GM12878 (cell line): ENCODE data around the gene ADAMTSL5. TPM values are rescaled to one million over a fixed set of nuclear protein-coding genes. Genes with fewer than 3 reads are reported as not detected.
"Not testable (repeated sequence)": the region's sequence is repeated elsewhere in the genome, so short reads cannot be mapped to it uniquely, and the experiment has no call there.

ENCODE experiments used
- ATAC-seq: fragments of 200-7000 bp; cut with Tn5 transposase; 3 replicates; pipeline ENCODE4 v1.9.1; 2020; ENCODE audit warnings: mild to moderate bottlenecking, moderate library complexity
- BruUV-seq: library from RNA; stranded (reverse); fragments of 400-500 nt; replicated peaks from 2 replicates; lab custom pipeline; 2021; lab: Mats Ljungman, UMichigan
- CTCF ChIA-PET: fragments of 300-600 bp; sonication (Branson Sonifier 250); formaldehyde crosslinking; extraction: SDS; loops from one replicate; lab custom pipeline; 2021; ENCODE audit warnings: inconsistent platforms; lab: Yijun Ruan, JAX
- POLR2A ChIA-PET: fragments of 350-600 bp; formaldehyde crosslinking; extraction: SDS; loops from one replicate; lab custom pipeline; 2021; ENCODE audit warnings: inconsistent platforms; lab: Charles Lee
- RAD21 ChIA-PET: fragments of 300-600 bp; sonication (Branson Sonifier 250); formaldehyde crosslinking; loops from one replicate; lab custom pipeline; 2023; ENCODE audit warnings: antibody characterized with exemption; ENCODE audit not compliant: unreplicated experiment; lab: Charles Lee
- SMC1A ChIA-PET: fragments of 300-600 bp; sonication (Branson Sonifier 250); formaldehyde crosslinking; loops from one replicate; lab custom pipeline; 2023; ENCODE audit not compliant: unreplicated experiment, uncharacterized antibody; lab: Charles Lee
- DNase-seq: peaks from one replicate; pipeline ENCODE4 v3.0.0-alpha.2; 2011; ENCODE audit warnings: low read depth, low spot score
- FAIRE-seq: peaks from 3 replicates; lab custom pipeline; 2011; peaks lifted over from hg19 to GRCh38; lab: Jason Lieb, UNC
- H2AFZ ChIP-seq: 2 replicates; pipeline ENCODE4 v1.6.0; 2011; ENCODE audit warnings: low read depth, low read length, control low read depth; ENCODE audit not compliant: control insufficient read depth
- H3K27ac ChIP-seq: 2 replicates; pipeline ENCODE4 v1.5.1; 2011; ENCODE audit warnings: control low read depth; ENCODE audit not compliant: control insufficient read depth, insufficient read depth
- H3K27me3 ChIP-seq, 2 experiments: replicated peaks in 1 of 2; 2 replicates each; pipeline versions ENCODE4 v1.6.0 to v1.6.1; 2011; ENCODE audit warnings: low read length in 1 of 2; ENCODE audit not compliant: control insufficient read depth in 2 of 2, insufficient read depth in 2 of 2
- H3K36me3 ChIP-seq, 2 experiments: 2 replicates each; pipeline ENCODE4 v1.5.1; 2011; ENCODE audit warnings: low read length in 1 of 2; ENCODE audit not compliant: control insufficient read depth in 2 of 2, insufficient read depth in 2 of 2
- H3K4me1 ChIP-seq: 2 replicates; pipeline ENCODE4 v1.6.1; 2011; ENCODE audit warnings: mild to moderate bottlenecking, low read length, moderate library complexity, mixed read lengths; ENCODE audit not compliant: control insufficient read depth, insufficient read depth
- H3K4me2 ChIP-seq: 2 replicates; pipeline ENCODE4 v1.6.0; 2011; ENCODE audit warnings: control low read depth; ENCODE audit not compliant: control insufficient read depth, insufficient read depth
- H3K4me3 ChIP-seq: fragments of 200-600 bp; sonication (generic); 2 replicates; pipeline ENCODE4 v1.5.1; 2016
- H3K79me2 ChIP-seq: 2 replicates; pipeline ENCODE4 v1.6.0; 2011; ENCODE audit warnings: low read length; ENCODE audit not compliant: control insufficient read depth, insufficient read depth
- H3K9ac ChIP-seq: 2 replicates; pipeline ENCODE4 v1.8.0; 2011; ENCODE audit warnings: low read length, control low read depth, mixed read lengths; ENCODE audit not compliant: control insufficient read depth, insufficient read depth
- H3K9me3 ChIP-seq: replicated peaks from 3 replicates; pipeline ENCODE4 v1.5.1; 2011; ENCODE audit warnings: mild to moderate bottlenecking, low read length; ENCODE audit not compliant: control insufficient read depth, insufficient read depth
- H4K20me1 ChIP-seq: 2 replicates; pipeline ENCODE4 v1.6.0; 2011; ENCODE audit not compliant: control insufficient read depth, insufficient read depth
- ASH2L ChIP-seq: fragments of 300-600, 200-600 bp; sonication (generic); IDR thresholded peaks from 2 replicates; pipeline ENCODE4 v1.6.1; 2017; ENCODE audit warnings: low read depth, mild to moderate bottlenecking, borderline replicate concordance
- CEBPB ChIP-seq, 2 experiments: fragments of 150-350 bp in 1 of 2; IDR thresholded peaks; 2 replicates each; pipeline ENCODE4 v1.6.1; 2012 to 2014; ENCODE audit warnings: low read depth in 2 of 2, low read length in 2 of 2, borderline replicate concordance in 1 of 2, inconsistent platforms in 1 of 2
- CHD1 ChIP-seq: IDR thresholded peaks from 2 replicates; pipeline ENCODE4 v1.6.1; 2012; ENCODE audit warnings: low read depth, low read length, improper control_type of control experiment
- KLF5 ChIP-seq: fragments of 450-650 bp; IDR thresholded peaks from 2 replicates; pipeline ENCODE4 v1.6.1; 2014; ENCODE audit warnings: mild to moderate bottlenecking; ENCODE audit not compliant: partially characterized antibody
- NFYA ChIP-seq: IDR thresholded peaks from 2 replicates; pipeline ENCODE4 v1.6.1; 2011; ENCODE audit warnings: low read depth, mild to moderate bottlenecking, low read length, improper control_type of control experiment, borderline replicate concordance
- PAX5 ChIP-seq: IDR thresholded peaks from 2 replicates; pipeline ENCODE4 v1.6.1; 2011; ENCODE audit warnings: low read depth, low read length, borderline replicate concordance
- RB1 ChIP-seq: fragments of 450-650 bp; formaldehyde crosslinking; IDR thresholded peaks from 2 replicates; pipeline ENCODE4 v1.6.1; 2017; ENCODE audit warnings: mild to moderate bottlenecking, borderline replicate concordance
- RCOR1 ChIP-seq: conservative IDR thresholded peaks from 2 replicates; pipeline ENCODE4 v1.6.1; 2012; ENCODE audit warnings: low read depth, low read length, improper control_type of control experiment
- SMARCA5 ChIP-seq: fragments of 450-650 bp; IDR thresholded peaks from 2 replicates; pipeline ENCODE4 v1.6.1; 2017; ENCODE audit warnings: mild to moderate bottlenecking
- SUZ12 ChIP-seq: fragments of 200-600 bp; sonication (generic); IDR thresholded peaks from one replicate; pipeline ENCODE4 v1.6.1; 2018; ENCODE audit warnings: antibody characterized with exemption, mild to moderate bottlenecking; ENCODE audit not compliant: unreplicated experiment
- TBL1XR1 ChIP-seq: IDR thresholded peaks from 2 replicates; pipeline ENCODE4 v1.6.1; 2012; ENCODE audit warnings: low read depth, low read length, improper control_type of control experiment
- TCF3 ChIP-seq: IDR thresholded peaks from 2 replicates; pipeline ENCODE4 v1.6.1; 2012; ENCODE audit warnings: low read depth, mild to moderate bottlenecking, low read length, borderline replicate concordance; ENCODE audit not compliant: insufficient read depth
- ZNF207 ChIP-seq: fragments of 450-650 bp; IDR thresholded peaks from 2 replicates; pipeline ENCODE4 v1.6.1; 2014; ENCODE audit warnings: antibody characterized with exemption, mild to moderate bottlenecking, borderline replicate concordance
- WGBS: methylation state at CpG from one replicate; pipeline ENCODE4 v1.1.6; 2016; ENCODE audit warnings: low lambda C conversion rate; ENCODE audit not compliant: insufficient replicate concordance, insufficient coverage; ENCODE audit errors: missing lambda C conversion rate; 5-methylcytosine and 5-hydroxymethylcytosine counted together
- in situ Hi-C: fragments of 300-500 bp; cut with MboI; formaldehyde crosslinking; loops from 9 replicates; pipeline ENCODE4 v1.14.3; 2018; ENCODE audit warnings: mixed read lengths
- intact Hi-C: fragments of 100-400 bp; cut with micrococcal nuclease; formaldehyde crosslinking; loops from one replicate; pipeline ENCODE4 v1.14.2; 2022; ENCODE audit not compliant: unreplicated experiment
- polyA plus RNA-seq, 11 experiments: library from polyadenylated mRNA; depleted of rRNA in 4 of 11; unstranded in 6 of 11; stranded (reverse) in 5 of 11; fragments of >200 nt; fragmentation: Nextera tagmentation in 4 of 11; fragmentation: Illumina TruSeq in 1 of 11; extraction: Ambion mirVana in 4 of 11; extraction: Trizol in 1 of 11; gene quantifications; 1 replicate in 1 of 11; 2 replicates in 10 of 11; pipeline versions ENCODE4 v1.2.1 to v1.2.3, GENCODE V29; 2011 to 2016; ENCODE audit warnings: inconsistent platforms in 2 of 11, missing spikeins in 2 of 11, low read depth in 1 of 11
- total RNA-seq, 4 experiments: library from RNA; depleted of rRNA in 3 of 4; stranded (reverse); fragments of >200 nt in 3 of 4; fragmentation: Illumina TruSeq in 1 of 4; extraction: Trizol in 1 of 4; gene quantifications; 2 replicates each; pipeline versions ENCODE4 v1.2.1 to v1.2.3, GENCODE V29; 2013 to 2021
- TF ChIP-seq, protein P1 (sequence below): fragments of 450-650 bp; conservative IDR thresholded peaks from 2 replicates; pipeline ENCODE4 v1.6.1; 2017; ENCODE audit warnings: mild to moderate bottlenecking, moderate library complexity
- TF ChIP-seq, protein P2 (sequence below): IDR thresholded peaks from 2 replicates; pipeline ENCODE4 v1.6.1; 2012; ENCODE audit warnings: low read depth, low read length, improper control_type of control experiment

The ADAMTSL5 gene
- total and polyA plus RNA-seq, 10 of the 15 experiments (the other 5 are each of a cell fraction or from before 2014, with no cell fraction given), result 0.04 to 0.83 (median 0.32) TPM; not detected in 4

DNA sequence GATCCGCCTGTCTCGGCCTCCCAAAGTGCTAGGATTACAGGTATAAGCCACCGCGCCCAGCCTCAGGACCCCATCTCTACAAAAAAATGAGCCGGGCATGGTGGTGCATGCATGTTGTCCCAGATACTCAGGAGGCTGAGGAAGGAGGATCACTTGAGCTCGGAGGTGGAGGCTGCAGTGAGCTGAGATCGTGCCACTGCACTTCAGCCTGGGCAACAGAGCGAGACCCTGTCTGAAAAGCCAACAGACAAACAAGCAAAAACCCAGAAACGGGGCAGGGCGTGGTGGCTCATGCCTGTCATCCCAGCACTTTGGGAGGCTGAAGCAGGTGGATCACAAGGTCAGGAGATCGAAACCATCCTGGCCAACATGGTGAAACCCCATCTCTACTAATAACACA, 18.0 kb upstream of the ADAMTSL5 start:
- H3K36me3 ChIP-seq, BruUV-seq, H4K20me1 ChIP-seq, H3K9ac ChIP-seq, POLR2A ChIA-PET, DNase-seq, H3K27ac ChIP-seq, H3K27me3 ChIP-seq, in situ Hi-C loops, H3K79me2 ChIP-seq, H2AFZ ChIP-seq, intact Hi-C loops, H3K4me2 ChIP-seq, H3K9me3 ChIP-seq, H3K4me1 ChIP-seq, FAIRE-seq, H3K4me3 ChIP-seq, RAD21 ChIA-PET, SMC1A ChIA-PET, CTCF ChIA-PET, ATAC-seq: not testable (repeated sequence)
- 49% methylated on average over 10 of the region's 11 CpGs for WGBS

DNA sequence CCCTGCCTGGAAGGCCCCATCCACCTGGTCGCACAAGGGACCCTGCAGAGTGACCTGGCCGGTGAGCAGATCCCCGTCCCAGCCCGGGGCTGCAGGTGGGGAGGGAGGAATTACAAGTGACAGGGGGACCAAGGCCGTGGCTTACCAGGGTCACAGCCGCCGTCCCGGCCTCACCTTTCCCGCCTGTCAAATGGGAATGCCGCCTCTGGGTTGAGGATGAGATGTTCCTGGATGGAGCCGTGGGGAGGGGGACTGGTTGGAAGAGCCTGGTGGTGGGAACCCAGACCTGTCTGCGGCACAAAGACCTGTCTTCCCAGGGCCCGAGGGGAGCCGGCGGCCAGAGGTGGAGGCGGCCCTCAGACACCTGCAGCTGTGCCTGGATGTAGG, 16.6 kb upstream of the ADAMTSL5 start:
- no peak overlapping the region for H3K9ac ChIP-seq
- peaks cover 0 to 2% of the 10 kb centered on the region in 2 experiments; a peak in 3 of 4 replicates for H3K27me3 ChIP-seq
- no peaks in the 10 kb centered on the region for H4K20me1 ChIP-seq
- FAIRE-seq, result no peak
- SMC1A ChIA-PET, result no interaction called here
- H2AFZ ChIP-seq, result no peak overlapping the region
- intact Hi-C loops (no loop called here), in situ Hi-C loops (no loop called here)
- no peak for DNase-seq
- H3K4me2 ChIP-seq, result no peak overlapping the region
- RAD21 ChIA-PET, result no interaction called here
- no peaks in the 10 kb centered on the region for H3K79me2 ChIP-seq
- TF ChIP-seq TBL1XR1 (no peak), KLF5 (no peak), PAX5 (no peak), RCOR1 (no peak), CHD1 (no peak), NFYA (no peak), RB1 (no peak), ZNF207 (no peak), SMARCA5 (no peak), SUZ12 (no peak), ASH2L (no peak), TCF3 (no peak), CEBPB (IDR thresholded peaks at IDR 0.05; ENCODE audit: borderline replicate concordance in 1 of 2, low read depth in 2 of 2, low read length in 2 of 2) (no peak)
- TF ChIP-seq, protein P1, sequence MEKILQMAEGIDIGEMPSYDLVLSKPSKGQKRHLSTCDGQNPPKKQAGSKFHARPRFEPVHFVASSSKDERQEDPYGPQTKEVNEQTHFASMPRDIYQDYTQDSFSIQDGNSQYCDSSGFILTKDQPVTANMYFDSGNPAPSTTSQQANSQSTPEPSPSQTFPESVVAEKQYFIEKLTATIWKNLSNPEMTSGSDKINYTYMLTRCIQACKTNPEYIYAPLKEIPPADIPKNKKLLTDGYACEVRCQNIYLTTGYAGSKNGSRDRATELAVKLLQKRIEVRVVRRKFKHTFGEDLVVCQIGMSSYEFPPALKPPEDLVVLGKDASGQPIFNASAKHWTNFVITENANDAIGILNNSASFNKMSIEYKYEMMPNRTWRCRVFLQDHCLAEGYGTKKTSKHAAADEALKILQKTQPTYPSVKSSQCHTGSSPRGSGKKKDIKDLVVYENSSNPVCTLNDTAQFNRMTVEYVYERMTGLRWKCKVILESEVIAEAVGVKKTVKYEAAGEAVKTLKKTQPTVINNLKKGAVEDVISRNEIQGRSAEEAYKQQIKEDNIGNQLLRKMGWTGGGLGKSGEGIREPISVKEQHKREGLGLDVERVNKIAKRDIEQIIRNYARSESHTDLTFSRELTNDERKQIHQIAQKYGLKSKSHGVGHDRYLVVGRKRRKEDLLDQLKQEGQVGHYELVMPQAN, result no peak
- TF ChIP-seq, protein P2, sequence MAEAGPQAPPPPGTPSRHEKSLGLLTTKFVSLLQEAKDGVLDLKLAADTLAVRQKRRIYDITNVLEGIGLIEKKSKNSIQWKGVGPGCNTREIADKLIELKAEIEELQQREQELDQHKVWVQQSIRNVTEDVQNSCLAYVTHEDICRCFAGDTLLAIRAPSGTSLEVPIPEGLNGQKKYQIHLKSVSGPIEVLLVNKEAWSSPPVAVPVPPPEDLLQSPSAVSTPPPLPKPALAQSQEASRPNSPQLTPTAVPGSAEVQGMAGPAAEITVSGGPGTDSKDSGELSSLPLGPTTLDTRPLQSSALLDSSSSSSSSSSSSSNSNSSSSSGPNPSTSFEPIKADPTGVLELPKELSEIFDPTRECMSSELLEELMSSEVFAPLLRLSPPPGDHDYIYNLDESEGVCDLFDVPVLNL, result no peak
- POLR2A ChIA-PET, result no interaction called here
- 62% methylated on average over 16 of the region's 16 CpGs for WGBS
- BruUV-seq, result no TSS peak
- H3K4me1 ChIP-seq, result no peaks in the 10 kb centered on the region
- H3K27ac ChIP-seq, result no peak overlapping the region
- CTCF ChIA-PET, result no interaction called here
- no peak for ATAC-seq
- no peak overlapping the region for H3K4me3 ChIP-seq
- no peaks in the 10 kb centered on the region for H3K36me3 ChIP-seq
- no peaks in the 10 kb centered on the region for H3K9me3 ChIP-seq
